Stimulated activated CD8-positive, alpha-beta memory T cell treated with anti-CD3 and anti-CD28 coated beads, Interleukin-4, amount 100 ng/mL, for 4 hours (primary cell): ENCODE data around the gene AGO3.
"Not testable (repeated sequence)": the region's sequence is repeated elsewhere in the genome, so short reads cannot be mapped to it uniquely, and the experiment has no call there.

ENCODE experiments used
- DNase-seq, 2 donors: peaks; one replicate each; pipeline ENCODE4 v3.0.0-alpha.2; 2020; ENCODE audit warnings: low read depth in 2 of 2, low spot score in 1 of 2

The AGO3 gene

DNA sequence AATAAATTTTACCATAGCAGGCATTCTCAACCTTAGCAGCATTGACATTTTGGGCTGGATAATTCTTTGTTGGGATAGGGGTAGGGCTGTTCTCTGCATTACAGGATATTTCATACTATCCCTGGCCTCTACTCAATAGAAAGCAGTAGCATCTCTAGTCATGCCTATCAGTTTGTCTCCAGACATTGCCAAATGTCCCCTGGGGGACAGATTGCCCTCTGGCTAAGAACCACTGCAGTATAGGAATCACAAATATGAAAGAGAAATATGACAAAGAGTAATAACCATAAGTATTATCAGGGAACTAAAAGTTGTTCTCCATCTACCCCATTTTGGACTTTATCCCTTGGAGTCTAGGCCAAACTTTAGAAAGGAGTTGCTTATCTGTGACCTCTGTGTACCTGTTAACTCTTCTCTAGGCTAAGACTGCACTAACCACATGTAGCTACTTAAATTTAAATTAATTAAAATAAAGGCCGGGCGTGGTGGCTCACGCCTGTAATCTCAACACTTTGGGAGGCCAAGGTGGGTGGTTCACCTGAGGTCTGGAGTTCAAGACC is 76.1 kb downstream of the AGO3 start:
- no peak for DNase-seq

DNA sequence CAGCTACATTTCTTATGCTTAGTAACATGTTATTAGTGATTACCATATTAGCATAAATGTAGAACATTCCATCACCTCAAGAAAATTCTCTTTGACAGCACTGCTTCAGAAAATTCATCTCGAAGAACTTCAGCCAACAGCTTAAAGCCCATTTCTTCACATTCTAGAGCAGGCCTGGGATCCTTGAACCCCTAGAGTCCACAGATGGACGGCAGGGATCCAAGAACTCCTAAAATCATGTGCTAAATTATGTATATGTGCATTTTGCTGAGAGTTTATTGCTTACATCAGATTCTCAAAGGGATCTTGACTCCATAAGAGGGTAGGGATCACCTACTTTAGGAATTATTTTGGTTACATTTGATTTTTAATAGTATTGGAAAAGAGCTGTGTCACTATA is 76.8 kb downstream of the AGO3 start:
- DNase-seq: no peak

DNA sequence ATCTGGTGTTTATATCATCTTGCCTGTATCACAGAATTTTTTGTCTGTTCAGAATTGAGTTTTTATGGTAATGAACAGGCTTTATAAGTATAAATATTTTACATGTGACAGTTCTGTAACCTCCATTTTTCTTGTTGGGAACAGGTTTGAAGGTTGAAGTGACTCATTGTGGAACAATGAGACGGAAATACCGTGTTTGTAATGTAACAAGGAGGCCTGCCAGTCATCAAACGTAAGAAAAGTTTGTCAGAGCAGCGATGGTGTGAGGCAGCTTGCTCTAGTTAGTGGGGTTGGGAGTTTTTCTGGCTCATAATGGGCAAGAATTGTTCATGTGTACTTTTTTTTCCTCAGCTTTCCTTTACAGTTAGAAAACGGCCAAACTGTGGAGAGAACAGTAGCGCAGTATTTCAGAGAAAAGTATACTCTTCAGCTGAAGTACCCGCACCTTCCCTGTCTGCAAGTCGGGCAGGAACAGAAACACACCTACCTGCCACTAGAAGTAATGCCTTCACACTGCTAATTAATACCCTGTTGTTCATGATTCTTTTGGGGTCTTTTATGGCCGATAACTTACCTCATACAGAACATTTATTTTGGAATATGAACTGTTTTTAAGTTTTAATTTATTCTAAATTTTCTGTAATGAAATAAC is 77.8 kb downstream of the AGO3 start:
- DNase-seq: no peak

DNA sequence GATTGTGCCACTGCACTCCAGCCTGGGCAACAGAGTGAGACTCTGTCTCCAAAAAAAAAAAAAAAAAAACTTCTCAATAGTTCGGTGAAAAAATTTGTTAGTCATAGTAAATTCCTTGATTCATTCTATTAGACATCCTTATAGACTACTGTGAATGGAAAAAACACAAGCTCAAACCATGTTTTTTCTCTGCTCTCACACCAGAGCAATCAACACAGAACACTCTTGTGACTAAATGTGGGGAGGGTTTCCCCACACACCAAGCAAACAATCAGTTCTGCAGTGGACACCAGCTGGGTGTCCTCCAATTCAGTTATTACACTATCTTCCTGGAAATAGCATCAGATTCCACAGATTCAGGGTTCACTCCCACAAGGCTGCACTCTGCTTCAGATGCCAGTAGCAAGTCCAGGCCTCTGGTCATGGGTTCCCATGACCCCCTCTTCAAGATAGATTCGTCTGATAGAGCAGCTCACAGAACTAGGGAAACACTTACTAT is 83.9 kb downstream of the AGO3 start:
- no peak for DNase-seq

DNA sequence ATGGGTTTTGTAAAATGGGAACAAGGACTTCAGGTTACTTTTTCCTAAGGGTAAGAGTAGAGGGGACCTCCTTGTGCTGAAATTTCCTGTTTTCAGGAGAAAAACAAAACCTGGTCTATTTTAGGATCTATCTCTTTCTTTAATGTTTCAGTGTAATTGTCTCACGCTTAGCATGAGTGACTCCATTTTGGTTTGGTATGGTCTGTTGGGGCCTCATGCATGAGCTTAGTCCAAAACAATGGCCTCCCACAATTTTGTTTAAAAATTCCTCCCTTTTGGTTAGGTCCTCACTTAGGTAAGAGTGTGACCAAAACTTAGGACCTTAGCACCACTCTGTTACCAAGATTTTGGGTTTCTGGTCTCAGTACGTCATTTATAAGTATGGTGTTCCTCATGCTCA is 85.8 kb downstream of the AGO3 start:
- DNase-seq: no peak

DNA sequence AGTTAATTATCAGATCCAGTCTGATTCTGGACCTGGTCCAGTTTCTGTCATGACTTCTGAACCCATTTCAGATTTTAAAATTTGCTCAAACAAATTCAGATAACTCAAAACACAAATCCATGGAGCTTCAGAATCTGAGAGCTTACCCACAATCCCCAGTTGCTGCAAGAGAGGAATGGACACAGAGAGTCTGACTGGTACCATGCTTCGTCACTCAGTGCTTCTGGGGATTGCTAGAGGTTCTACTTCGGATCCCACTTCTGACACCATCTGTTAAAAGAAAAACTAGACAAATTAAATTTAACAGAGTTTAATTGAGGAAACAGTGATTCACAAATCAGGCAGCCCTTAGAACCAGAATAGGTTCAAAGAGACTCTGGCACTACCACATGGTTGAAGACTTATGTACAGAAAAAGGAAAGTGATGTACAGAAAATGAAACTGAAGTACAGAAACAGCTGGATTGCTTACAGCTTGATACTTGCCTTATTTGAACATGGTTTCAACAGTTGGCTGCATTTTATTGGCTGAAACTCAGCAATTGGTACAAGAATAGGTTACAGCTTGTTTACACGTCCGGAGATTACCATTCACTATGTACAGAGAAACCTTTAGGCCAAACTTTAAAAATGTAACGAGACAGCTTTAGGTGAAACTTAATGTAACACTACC is 92.3 kb downstream of the AGO3 start:
- no peak for DNase-seq

DNA sequence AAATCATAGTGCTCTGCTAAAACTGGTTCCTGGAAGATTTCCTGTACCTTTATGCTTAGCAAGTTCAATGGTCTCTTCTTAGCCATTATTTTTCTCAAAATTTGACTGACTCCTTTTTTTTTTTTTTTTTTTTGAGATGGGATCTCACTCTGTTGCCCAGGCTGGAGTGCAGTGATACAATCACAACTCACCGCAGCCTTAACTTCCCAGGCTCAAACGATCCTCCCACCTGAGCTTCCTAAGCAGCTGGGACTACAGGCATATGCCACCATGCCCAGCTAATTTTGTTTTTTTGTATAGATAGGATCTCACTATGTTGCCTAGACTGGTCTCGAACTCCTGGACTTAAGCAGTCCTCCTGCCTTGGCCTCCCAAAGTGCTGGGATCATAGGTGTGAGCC is 93.1 kb downstream of the AGO3 start:
- not testable (repeated sequence) for DNase-seq

DNA sequence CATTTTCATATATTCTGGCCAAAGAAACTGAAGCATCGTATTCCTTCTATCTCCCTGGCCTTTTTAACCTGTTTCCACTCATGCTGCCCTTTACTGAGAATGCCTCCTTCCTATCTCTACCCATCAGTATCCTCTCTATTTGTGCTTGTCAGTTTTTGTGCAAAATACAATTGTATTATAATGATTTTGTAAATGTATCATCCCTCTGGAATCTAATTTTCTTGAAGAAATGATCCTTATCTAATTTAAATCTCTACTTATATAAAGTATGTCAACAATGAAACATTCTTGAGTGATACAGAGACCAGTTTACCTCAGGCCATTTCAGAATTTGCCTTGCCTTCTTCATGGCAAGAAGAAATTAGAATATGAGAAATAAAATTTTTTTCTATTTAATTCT is 93.9 kb downstream of the AGO3 start:
- no peak for DNase-seq

DNA sequence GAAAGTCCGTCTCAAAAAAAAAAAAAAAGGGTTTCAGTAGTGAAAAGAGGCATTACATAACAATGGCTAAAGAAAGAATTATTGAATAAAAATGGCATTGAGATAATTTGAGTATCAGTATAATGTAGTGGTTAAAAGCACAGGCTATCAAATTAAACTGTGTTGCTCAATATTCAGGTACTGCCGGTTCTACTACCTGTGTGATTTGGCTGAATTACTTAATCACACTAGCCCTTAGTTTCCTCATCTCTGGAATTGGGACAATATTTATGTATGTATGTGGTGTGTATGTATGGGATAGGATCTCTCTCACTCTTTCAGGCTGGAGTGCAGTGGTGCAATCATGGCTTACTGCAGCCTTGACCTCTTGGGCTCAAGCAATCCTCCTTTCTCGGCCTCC is 96.9 kb downstream of the AGO3 start:
- no peak for DNase-seq

DNA sequence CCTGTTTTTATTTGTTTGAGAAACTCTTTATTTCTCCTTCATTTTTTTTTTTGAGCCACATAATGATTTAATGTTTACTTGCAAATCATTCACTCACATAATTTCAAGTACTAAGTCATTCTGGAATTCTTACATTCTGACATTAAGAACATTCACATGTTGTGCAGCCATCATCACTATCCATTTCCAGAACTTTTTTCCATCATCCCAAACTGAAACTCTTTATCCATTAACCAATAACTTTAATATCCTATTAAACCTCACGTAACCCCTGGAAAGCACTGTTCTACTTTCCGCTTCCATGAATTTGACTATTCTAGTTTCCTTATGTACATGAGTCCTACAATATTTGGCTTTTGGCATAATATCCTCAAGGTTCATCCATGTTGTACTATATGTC is 100.5 kb downstream of the AGO3 start:
- no peak for DNase-seq

DNA sequence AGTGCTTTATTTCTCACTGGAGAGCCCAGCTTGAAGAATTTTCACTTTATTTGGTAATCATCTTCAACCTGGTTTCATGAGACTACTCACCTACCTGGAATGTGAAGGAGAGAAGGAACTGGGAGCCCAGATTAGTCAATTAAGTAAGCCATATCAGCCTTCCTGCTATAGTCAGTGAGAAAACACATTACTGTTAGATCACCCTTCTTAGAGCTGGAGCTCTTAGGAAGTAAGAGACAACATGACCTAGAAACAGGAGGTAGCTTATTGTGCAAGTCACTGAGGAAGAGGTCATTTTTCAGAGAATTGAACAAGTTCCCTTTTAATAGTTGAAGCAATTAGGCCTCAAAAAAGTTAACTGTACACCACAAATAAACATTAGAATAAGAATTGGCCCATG is 103.8 kb downstream of the AGO3 start:
- no peak for DNase-seq

DNA sequence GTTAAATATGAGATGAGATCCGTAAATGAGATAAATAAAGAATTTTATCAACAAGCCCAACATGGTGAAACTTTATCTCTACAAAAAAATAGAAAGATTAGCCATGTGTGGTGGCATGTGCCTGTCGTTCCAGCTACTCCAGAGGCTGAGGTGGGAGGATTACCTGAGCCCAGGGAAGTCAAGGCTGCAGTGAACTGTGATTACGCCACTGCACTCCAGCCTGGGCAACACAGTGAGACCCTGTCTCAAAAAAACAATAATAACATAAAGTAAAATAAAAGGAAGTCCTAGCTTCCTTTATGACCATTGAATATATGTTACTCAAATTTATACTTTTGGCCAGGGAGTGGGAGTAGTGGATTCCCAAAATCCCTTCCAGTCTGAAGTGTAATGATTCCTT is 104.2 kb downstream of the AGO3 start:
- no peak for DNase-seq

DNA sequence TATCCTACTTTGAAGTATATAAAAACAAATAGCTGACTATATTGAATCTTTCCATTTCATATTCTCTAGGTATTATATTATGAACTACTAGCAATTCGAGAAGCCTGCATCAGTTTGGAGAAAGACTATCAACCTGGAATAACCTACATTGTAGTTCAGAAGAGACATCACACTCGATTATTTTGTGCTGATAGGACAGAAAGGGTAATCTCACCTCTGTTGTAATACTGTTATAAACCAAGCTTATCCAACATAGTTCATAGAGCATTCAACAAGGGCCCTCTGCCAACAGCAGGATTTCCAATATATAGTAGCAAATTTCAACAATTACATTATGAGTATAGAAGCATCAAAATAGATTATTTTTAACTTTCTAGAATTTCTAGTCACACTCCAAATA is 109.3 kb downstream of the AGO3 start:
- no peak for DNase-seq

DNA sequence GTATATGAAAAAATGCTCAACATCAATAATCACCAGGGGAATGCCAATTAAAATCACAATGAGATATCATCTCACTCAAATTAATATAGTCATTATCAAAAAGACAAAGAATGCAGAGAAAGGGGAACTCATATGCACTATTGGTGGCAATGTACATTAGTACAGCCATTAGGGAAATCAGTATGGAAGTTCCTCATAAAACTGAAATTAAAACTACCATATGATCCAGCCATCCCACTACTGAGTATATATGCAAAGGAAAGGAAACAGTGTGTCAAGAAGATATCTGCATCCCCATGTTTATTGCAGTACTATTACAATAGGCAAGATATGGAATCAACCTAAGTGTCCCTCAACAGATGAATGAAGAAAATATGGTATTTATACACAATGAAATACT is 120.9 kb downstream of the AGO3 start:
- DNase-seq: no peak

DNA sequence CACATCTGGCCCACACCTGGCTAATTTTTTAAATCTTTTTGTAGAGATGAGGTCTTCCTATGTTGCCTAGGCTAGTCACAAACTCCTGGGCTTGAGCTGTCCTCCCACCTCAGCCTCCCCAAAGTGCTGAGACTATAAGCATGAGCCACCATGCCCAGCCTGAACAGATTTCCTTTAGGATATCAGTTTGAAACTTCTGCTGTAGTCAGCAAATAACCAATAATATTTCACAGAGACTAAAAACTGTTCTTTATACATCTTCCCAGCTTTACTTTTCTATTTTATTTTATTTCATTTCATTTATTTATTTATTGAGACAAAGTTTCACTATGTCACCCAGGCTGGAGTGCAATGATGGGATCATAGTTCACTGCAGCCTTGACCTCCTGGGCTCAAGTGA is 123.1 kb downstream of the AGO3 start:
- DNase-seq: no peak

DNA sequence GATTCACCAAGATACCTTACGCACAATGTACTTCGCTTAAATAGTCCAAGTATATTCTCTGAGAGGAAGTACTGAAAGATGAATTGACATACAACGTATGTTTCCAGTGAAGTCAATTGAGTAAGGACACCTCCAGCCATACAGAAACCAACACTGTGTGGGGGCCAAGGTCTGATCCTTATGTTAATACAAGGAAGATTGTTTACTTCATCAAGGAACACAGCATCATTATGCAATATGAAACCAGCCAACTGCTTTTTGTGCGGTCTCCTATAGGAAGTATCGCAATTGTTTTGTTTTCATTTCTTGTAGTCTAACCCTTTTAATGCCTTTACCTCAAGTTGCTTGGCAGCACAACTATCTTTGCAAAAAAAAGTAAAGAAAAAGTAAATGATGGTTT is 124.8 kb downstream of the AGO3 start:
- no peak for DNase-seq

DNA sequence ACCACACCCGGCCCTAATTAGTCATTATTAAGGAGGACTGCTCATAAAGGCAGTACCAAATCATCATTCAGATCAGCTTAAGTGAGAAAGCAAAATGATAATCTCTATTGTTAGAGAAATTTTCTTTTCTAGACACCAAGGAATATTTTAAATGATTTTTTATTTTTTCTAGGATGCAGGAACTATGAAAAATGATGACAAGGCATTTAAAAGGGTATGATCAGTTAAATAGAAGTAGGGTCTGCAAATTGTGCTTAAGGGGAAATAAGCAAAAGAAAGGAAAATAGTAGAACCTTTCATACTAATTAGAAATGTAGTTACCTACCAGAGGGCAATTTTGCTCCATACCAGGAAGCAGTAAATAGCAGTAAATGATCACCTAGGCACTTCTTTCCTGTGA is 131.4 kb downstream of the AGO3 start:
- DNase-seq: no peak

DNA sequence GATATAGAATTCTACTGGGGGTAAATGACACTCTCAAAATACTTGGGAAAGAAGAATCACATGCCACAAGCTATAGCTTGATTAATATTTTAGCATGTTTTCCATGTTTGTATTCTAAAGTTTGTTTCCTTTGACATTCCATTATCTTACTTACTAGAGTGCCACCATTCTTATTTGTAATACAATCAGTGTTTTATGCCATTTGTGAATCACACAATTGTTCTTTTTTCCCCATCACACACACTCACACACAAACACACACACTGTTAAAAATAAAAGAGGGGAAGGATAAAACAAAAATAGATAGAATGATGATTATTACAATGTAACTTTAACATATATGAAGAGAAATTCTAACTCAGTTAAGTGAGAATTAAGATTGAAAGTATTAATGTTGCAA is 137.0 kb downstream of the AGO3 start:
- DNase-seq: no peak

DNA sequence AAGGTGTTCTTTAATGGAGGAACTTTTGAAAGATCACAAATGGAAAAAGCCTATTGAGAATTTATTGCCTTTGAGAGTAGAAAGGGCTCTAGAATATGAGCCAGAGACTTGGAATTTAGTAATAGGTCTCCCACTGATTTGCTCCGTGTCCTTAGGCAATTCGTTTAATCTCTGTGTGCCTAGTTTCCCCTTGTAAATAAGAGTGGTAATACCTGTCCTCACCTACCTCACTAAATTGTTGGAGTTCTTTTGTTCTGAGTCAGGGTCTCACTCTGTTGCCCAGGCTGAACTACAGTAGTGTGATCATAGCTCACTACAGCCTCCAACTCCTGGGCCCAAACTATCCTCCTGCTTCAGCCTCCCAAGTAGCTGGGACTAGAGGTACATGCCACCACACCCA is 138.0 kb downstream of the AGO3 start:
- DNase-seq: no peak

DNA sequence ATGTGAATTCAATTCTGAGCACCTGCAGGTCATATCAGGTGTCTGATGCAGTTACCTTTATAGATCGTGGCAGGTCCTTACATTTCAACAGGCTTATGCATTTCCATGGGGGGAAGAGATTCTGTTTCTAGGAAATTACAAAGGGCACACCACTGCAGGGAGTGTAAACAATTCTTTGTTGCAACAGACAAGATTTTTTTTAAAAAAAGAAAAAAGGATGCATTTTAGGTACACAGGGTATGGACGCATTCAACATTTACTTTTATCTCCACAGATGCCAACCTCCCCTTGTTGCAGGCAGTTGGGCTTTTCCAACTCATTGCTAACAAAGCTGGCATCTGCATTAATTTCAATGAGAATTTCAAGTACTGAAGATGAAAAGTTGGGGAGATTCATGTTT is 139.4 kb downstream of the AGO3 start:
- DNase-seq: no peak

DNA sequence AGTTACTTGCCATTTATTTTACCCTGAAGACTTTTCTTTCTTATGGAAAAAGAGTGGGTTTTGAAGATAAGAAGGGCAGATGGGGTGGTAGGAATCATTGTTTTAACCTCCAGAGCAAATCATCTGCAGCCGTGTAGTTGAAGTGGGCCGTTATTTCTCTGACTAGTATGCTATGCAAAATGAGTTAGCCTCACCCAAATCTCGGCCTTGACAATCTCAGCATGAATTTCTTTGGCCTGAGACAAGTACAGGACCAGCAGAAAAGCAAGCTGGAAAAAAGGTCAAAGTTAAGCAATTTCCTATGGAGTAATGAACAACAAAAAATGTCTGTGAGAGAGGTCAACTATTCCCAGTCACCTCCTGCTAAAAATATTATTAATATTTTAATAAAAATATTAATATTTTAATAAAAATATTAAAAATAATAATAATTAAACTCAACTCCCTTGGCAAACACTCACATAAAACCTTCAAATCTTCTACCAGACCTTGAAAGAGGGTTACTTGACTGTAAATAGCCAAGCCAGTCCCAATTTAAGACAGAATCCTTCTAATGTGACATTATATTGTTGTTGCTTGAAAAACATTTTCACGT is 146.2 kb downstream of the AGO3 start:
- DNase-seq: no peak

DNA sequence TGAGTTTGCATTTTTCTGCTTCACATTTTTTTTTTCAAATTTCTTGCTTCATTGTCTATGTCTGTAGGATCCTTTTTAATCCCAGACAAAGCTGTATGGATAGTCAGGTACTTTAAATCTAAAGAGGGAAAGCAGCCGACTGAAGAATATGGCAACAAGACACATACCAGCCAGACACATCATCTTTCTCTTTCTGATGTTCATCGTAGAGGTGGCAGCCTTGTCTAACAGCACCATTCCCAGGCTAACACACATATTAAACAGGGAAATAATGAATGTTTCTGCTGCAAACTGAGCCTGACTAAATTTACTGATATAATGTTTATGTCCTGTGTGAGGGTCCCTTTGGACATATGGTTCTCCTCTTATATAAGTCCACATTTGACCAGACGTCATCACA is 149.3 kb downstream of the AGO3 start:
- DNase-seq: no peak
